A549 treated with AZD9567 at 1 μM for 4 hours (cell line): Measurements from ENCODE around the gene SMC1A. TPM values are rescaled to one million over a fixed set of nuclear protein-coding genes. Genes with fewer than 3 reads are reported as not detected.

ENCODE experiments used
- total RNA-seq: library from RNA; stranded (reverse); fragments of 200-300 nt; extraction: Qiagen RNA extraction; gene quantifications from 5 replicates; pipeline ENCODE4 v1.2.3, GENCODE V29; 2022; ENCODE audit not compliant: insufficient read depth

Gene SMC1A
- 46.3 to 57.5 TPM (median 53.9 TPM) in 5 replicates for total RNA-seq

DNA sequence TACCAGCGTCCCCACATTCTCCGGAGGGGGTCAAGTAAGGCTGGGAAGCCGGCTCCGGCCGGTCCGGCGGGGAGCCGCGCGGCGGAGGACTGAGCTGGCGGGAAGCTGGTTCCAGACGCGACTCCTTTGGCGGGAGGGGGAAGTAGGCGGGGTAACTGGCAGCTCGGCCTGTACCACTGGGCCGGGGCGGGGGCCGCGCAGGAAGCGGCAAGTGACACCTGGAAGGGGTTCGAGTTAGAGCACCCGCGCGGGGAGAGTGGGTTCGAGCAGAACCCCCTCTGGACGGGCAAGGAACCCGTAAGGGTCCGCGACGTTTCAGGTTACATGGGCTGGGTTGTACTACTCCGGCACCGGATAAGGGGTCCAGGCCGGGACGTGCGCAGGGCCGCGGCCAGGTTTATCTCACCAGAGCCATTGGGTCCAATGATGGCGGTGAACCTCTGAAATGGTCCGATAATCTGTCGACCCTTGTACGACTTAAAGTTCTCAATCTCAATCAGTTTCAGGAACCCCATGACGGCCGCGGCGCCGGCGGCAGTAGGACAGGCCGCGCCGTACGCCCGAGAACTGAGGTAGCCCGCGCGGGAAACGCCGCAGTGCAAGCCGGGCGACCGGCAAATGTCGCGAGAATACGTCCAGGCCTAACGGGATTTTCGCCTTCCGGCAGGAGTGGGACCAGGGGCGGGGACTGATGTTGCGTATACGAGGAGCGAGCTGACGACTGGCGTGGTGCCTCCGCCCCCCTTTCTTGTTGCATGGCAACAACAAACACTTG is at the start of gene SMC1A:
SMC1A (minus strand) TSS at position 569 of the 775 bp plus-strand sequence; CDS start at position 515, 54 bp downstream.

DNA sequence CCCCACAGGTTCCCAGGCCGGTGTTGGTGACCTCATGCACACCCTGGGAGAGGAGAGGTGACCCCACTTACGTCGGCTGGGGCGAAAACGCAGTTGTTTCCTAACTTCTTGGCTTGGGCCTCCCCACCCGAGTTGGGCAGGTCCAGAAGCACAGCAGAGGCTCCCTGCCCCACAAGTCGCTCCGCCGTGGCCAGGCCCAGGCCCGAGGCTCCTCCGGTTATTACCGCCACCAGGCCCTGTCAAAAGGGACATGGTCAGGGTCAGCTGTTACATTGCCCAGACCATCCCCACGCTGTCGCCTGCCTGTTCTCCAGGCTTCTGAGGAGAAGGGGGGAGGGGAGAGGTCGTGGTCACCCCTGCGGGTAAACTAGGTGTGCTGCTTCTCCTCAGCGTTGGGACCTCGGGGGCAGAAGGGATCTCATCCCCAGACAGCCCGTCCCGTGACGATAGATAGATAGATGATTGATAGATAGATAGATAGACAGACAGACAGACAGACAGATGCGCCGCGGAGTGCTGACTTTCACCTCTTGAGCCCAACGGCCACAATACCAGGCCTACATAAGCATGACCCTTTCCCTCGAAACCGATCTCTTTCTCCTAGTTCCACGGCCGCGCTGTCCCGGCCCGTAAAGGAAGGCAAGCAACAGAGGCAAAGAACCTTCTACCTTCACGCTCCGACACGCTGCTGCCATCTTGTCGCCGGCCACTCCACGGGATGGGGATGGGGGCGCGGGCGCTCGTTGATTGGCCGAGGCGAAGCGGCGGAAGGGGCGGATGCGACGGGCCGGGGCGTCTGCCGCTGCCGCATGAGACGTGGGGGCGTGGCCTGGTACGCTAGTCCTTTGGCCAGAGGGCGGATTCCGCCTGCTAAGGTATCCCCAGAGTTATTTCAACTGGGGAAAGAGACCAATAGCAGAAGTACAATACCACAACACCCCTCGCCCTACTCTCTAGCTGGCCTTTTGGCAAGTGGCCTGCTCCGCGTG is 11.5 kb upstream of the SMC1A start, which contains the start of gene HSD17B10:
HSD17B10 (minus strand) TSS at position 720 of the 989 bp plus-strand sequence; CDS start at position 695, 25 bp downstream.

DNA sequence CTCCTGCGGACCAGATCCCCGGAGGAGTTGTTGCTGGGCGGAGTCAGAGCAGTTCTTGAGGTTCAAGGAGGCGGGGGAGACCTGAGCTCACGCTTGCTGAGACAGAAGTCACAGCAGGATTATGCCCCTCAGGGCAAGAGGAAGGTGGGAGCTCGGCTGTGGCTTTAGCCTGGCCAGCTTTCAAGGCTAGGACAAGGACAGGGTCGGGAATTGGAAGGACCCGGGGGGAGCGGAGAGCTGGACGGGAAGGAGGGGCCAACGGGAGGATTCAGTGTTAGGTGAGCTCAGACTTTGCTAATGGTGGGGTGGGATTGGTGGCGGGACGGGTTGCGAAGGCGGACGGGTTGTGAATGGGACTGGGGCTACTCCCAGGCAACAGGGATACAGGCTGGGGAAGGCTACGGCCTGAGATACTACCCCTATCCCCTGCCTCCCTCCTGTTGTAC is 430 bp upstream of the SMC1A start, which contains the start of gene RIBC1:
RIBC1 (plus strand) TSS at position 13 of the 446 bp plus-strand sequence. CDS start 3,404 bp downstream, outside the sequence.

Other genes starting within 250 kb of the SMC1A start
- 39.1 to 55.3 TPM (median 52.4 TPM) in 5 replicates for gene KDM5C, start 197.4 kb downstream of the SMC1A start, total RNA-seq
- gene IQSEC2, start 141.1 kb downstream of the SMC1A start, total RNA-seq = 31.4 to 42.4 TPM (median 34.7 TPM) in 5 replicates
- gene RIBC1, start 219 bp upstream of the SMC1A start, total RNA-seq = 0.49 to 1.5 TPM (median 0.70 TPM) in 5 replicates
- 177 to 199 TPM (median 191 TPM) in 5 replicates for gene HSD17B10, start 11.7 kb upstream of the SMC1A start, total RNA-seq